HCEC 1CT (cell line): ENCODE results near the gene ZNF695.

Experiments
- DNase-seq: peaks from one replicate; pipeline ENCODE4 v3.0.0-alpha.2; 2017

ZNF695 gene

DNA sequence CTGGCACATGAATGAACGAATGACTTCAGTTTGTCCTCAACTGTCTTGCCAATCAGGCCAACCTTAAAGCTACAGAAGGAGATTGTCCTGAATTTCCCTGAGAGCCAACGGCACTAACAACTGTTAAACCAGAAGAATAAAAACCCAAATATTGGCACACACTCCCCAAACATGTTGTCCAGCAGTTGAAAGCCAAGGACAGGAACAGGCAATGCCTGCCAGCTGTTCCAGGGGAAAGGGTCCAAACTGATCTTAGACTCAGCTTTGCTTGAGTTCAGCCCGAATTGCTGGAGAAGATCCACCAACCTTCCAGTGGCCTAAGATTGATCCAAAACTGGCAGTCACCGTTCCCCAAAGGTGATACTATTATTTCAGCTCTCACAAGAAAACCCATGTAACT is 53.7 kb downstream of the ZNF695 start:
- no peak for DNase-seq

DNA sequence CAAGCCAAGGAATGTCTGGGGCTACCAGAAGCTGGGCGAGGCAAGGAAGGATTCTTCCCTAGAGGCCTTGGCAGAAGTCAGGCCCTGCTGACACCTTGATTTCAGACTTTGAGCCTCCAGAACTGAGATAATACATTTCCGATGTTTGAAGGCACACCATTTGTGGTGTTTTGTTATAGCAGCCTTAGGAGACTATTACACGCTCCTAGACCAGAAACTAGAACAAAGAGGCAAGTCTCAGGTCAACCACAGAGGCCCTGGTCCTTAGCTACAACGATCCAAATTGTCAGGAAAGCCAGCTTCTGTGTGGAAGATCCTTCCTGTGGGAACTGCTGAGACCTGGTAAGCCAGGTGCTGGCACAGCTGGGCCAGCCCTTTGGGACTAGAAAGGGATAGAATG is 56.4 kb downstream of the ZNF695 start:
- no peak for DNase-seq

DNA sequence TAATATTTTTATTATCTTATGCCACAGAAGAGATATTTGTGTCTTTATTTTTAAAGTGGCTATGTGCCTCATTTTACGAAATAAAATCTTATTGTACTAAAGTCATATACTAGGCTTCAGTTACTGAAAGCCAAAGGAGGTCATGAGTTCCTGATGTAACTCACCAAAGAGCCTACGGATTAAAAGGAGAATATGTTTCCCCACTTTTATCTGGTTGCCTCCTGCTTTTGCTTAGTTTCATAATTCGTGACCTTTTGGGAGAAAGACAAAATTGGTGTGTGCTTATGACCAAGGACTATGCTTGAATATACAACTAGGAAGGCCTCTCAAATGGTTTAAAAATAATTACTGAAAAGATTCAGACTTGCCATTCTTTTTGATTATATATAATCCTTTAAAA is 57.9 kb downstream of the ZNF695 start:
- no peak for DNase-seq

DNA sequence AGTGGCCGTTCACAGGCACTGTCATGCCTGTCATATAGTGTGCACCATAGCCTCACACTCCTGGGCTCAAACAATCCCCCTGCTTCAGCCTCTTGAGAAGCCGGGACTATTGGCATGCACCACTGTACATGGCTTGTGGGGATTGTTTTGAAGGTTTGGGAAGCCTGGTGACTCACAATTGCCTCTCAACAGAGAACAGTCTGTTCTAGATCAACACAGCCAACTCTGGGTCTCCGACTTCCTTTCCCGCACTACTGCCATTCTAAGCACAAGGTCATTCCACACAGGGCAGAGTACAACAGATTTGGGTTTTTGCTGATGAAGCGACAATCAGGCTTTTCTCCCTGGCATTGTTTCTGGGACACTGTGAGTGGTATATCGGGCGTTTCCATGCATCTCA is 60.6 kb downstream of the ZNF695 start:
- DNase-seq: peak; percentile 83

DNA sequence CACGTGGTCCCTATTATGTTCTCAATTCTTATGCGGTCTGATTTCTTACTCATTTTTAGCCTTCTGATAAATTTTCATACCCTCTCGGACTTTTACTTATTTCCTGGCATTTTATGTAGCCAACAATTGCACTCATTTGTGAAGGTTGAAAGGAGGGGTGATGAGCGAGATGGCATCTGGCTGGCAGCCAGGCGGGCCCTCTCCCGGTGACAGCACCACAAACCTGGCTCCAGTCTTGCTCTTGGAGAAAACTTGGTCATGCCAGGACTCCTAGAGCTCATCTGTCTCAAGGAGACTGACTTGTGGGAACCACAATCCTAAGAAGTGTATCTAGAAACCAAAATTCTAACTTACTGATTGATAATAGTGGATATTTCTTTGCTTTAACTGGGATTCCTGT is 61.5 kb downstream of the ZNF695 start:
- no peak for DNase-seq
